GM18520 (cell line): ENCODE data around the gene P2RX1.

Experiments
- ATAC-seq: cut with Tn5 transposase; IDR thresholded peaks from one replicate; pipeline ENCODE4 v1.9.1; 2021; ENCODE audit not compliant: unreplicated experiment

Gene P2RX1

DNA sequence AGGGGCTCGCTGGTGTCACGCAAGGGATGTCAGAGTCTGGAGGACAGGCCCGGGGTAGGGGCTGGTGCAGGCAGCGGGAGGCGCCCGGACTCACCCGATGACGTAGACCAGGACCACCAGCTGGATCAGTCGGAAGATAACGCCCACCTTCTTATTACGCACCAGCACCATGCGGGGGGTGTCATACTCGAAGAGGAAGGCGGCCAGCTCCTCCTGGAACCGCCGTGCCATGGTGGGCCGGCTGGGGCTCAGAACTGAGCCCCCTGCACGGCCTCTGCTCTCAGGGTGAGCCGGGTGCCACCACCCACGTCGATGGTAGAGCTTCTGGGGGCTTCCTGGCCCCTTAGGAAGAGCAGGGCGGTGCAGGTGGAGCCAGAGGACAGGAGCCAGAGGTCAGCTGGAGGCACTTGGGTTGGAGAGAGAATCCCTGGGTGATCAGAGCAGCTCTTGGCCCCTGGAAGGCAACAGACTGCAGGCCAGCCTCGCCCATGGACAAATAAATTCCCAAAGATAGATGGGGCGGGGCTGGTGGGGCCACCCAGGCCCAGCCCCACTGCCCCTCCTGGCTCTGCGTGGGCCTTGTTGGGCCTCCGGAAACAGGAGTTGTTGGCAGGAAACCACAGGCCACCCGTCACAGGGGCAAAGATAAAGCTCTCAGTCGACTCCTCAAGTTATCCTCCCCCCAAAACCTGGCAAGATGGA, at the start of gene P2RX1:
Gene P2RX1 (minus strand): TSS at position 471 of the 702 bp plus-strand sequence. CDS start 240 bp downstream, at position 231.
- ATAC-seq = no peak

DNA sequence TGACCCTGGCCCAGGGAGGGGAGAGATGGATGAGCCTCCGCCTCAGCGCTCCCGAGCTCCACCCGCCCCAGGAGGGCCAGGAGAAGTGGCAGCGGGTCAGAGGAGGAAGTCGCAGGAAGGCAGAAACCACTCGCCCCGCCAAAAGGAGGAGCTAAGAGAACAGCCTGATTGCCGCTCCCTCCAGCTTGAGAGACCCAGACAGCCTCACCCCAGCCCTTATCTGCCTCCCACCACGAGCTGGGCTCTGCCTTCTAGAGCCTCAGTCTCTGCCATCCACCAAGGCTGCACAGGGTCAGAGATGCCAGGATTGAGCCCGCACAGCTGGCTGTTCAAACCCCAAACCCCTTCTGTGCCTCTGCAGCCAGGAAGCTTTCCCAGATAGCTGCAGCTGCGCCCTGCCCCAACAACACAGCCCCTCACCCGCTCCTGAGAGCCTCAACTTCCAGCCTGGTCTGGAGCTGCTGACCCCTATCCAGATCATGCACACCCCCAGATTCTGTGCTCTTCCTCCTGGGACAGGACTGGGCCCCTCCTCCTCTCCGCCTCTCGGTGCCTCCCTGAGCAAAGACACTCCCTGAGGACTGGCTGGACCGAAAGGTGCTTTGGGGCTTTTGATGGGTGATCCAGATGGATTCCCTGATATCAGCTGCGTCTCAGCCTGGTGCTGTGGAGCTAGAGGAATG, 49.0 kb upstream of the P2RX1 start:
- ATAC-seq = no peak

DNA sequence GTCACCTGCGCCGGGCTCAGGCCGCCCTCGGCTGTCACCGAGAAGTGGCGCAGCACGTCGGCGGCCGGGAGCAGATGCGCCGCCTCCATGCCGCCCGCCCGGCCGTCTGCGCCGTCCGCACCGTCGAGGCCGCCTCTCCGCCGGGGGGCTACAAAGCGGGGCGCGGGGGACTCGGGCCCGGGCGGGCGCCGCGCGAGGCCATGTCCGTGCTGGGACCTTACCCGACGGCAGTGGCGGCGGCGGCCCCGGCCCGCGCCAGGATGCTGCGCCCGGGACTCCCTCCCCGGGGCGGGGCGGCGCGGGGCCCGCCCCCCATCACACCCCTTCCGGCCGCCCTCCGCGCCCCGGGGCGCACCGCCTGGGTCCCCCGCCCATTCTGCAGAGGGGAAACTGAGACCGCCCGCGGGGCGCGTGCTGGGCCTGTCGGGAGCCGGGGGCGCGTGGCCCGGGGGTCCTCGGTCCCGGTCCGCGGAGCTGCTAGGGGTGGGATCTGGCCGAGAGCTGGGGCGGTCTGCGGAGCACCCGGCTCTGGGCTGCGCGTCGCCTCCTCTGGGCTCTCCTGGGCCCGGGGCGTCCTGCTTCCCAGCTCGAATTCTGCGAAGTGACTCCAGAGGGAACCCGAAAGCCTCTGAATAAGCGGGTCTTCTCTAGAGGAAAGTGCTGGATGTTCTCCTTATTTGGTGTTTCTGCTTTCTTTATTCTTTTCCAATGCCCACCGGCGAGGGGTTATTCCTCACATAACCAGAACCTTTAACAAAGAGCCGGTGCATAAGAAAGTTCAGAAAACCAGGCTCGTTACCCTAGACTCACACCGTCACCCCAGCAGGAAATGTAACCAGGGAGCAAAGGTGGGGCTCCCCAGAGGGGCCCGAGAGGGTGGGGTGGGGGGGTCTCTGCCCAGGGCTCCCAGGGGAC, 48.2 kb upstream of the P2RX1 start, which contains the start of gene ATP2A3:
Gene ATP2A3 (minus strand): TSS at position 235 of the 915 bp plus-strand sequence. CDS start 146 bp downstream, at position 89.
- peak; percentile 34 for ATAC-seq

DNA sequence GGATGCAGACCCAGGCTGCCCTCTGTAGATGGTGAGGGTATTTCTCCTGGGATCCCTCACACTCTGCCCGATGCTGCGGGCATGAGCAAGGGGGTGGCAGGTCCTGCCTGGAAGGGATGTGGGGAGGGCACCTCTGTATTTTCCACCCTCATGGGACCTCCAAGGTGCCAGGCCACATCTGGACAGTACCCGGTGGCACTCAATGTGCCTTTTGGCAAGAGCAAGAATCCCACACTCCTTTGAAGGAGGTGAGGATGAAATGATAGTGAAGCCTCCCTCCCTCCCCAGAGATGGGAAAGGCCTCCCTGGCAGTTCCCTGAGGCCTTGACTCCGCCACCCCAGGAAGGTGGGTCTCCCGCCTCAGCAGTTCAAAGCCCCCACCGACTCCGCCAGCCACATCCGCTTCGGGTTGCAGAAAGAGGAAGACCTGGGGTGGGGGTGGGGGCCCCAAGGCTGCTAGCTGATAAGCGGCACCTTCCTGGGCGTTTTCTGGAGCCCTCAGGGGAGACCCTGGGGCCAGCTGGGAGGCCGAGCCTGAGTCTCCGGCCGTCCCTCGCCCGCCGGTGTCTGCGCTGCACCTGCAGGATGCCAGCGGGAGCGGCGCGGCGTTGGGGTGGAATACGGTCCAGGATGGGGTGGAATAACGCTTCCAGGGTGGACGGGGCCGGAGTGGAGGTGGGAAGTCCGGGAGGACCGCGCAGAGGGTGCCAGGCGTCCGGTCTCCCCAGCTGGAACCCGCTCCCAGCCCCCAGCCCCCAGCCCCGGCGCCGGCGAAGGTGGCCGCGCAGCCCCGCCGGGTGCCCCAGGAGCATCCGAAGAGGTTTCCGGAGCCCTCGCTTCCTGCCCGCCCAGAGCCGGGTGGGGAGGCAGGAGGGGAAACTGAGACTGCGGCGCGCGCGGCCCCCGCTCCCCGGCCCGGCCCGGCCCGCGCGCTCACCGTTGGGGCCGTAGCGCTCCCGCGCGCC, 47.3 kb upstream of the P2RX1 start:
- ATAC-seq = no peak

DNA sequence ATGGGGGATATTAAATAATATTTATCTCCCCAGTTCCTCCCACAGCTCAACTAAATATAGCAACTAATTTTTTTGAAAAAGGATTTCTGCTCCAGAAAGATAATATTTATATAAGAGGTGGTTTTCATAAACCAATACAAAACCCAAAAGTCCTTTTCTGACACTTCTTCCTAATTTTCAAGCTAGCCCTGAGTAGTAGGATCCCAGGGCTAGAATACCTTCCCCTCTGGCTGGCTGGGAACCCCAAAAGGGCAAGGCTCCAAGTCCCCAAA, 46.6 kb upstream of the P2RX1 start:
- ATAC-seq = no peak

DNA sequence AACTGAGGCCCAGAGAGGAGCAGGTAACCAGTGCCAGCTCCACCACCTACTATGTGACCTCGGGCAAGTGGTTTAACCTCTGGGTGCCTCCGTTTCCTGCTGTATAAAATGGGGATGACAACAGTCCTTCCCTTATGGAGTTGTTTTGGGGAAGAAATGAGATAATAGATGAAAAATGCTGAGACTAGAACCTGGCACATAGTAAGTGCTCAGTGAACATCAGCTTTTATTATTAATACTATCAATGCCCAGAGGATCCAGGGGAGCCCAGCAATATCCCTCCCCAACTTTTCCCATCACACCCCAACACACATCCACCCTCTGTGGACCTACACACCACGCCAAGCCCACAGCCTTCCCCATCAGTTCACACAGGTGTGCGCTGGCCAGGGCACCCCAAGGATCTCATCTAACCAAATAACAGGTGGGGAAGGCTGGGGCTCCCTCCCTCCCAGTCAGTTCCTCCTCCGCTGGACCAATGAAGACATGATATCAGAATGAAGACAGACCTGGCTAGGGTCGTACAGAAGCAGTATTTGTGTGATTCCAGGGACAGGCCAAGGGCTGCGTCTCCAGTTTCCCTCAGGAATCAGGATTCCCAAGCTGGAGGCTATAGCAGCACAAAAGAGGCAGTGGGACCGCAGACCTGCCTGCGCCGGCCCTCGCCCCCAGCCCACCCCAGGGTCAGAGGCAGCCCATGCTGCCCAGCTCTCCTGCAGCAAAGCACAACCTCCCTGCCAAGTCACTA, 46.1 kb upstream of the P2RX1 start:
- no peak for ATAC-seq

DNA sequence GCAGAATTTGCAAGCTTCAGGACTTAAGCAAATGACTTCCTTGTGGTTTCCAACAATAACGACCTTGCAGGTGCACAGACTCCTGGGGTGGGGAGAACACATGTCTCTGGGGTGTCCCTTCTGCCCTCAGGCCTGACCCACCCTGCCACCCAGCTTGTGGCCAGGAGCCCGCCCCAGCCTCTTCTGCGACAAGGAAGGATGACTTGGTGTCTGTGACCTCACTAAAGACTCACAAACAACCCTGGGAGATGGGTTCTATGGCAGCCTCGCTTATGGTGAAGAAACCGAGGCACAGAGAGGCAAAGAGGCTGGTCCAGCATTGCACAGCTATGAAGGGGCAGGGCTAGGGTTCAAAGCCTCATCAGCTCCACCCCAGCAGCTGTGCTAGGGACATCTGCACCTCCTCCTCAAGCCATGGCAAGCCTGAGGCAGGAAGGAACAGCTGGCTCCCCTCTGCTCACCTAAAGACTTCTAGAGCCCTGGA, 45.3 kb upstream of the P2RX1 start:
- ATAC-seq = no peak

DNA sequence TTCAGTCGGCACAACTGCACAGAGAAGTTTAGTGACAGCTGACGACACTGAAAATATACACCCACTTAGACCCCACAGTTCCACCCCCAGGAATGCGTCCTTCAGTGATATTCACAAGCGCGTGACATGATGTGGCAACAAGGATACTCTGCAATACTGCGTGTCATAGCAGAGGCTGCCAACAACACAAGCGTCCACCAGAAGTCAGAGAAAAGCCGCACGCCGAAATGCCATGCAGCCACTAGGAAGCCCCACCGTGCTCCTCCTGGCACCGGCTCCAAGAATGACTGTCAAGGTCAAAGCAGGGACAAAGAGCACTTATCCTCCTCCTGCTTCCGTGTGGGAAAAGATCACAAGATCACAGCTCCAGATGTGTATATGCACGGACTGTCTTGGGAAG, 44.5 kb upstream of the P2RX1 start:
- ATAC-seq = no peak

DNA sequence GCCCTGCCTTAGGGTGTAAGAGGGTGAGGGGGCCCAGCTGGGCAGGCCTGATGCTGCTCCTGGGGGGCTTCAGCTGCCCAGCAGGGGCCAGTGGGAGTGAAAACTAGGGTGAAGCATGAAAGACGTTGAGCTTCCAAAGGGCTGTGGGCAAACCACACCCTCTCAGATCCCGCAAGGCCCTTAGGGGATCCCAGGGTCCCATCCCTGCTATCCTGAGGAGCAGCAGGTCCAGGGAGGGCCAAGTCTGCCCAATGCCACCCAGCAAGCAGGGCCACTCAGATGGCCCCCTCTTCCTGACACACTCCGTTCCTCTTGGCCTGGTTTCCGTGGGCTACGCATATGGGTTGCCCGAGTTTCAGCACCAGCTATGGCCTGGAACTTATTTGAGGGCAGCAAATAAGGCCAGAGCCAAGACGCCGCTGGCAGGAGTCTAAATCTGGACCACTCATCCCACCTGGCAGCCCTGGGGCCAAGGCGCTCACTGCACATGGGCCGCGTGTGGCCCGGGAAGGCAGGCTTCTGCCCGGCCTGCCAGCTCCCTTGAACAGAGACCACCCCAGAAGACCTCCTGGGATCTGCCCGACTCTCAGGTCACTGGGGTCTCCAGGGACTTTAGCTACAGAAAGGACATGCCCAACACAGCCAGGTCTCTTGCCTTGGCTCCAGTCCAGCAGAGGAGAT, 43.8 kb upstream of the P2RX1 start:
- no peak for ATAC-seq

DNA sequence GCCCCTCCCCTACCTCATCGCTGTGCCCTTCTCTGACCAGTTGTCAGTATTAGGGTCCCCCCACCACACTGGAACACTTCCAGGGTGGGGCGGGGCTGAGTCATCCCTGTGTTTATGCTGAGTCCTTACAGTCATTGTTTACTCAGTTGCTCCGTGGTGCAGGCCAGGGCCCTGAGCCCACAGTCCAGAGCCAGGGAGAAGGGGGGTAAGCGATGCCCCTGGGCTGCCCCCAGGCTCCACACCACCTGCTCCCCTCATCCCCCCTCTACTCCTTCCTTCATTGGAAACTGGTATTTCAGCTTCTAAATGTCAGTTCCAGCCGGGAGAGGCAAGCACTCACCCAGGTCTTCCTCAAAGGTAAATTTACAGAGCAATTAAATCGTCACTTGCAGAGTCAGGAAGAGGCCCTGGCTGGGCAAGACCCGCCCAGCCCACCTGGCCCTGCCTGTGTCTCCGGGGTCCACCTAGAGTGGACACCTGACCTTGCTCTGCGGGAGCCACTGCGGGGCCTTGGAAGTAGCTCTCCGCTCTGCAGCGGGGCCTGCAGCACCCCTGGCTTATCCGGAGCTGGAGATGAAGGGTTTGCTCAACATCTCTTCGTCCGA, 43.1 kb upstream of the P2RX1 start:
- no peak for ATAC-seq

DNA sequence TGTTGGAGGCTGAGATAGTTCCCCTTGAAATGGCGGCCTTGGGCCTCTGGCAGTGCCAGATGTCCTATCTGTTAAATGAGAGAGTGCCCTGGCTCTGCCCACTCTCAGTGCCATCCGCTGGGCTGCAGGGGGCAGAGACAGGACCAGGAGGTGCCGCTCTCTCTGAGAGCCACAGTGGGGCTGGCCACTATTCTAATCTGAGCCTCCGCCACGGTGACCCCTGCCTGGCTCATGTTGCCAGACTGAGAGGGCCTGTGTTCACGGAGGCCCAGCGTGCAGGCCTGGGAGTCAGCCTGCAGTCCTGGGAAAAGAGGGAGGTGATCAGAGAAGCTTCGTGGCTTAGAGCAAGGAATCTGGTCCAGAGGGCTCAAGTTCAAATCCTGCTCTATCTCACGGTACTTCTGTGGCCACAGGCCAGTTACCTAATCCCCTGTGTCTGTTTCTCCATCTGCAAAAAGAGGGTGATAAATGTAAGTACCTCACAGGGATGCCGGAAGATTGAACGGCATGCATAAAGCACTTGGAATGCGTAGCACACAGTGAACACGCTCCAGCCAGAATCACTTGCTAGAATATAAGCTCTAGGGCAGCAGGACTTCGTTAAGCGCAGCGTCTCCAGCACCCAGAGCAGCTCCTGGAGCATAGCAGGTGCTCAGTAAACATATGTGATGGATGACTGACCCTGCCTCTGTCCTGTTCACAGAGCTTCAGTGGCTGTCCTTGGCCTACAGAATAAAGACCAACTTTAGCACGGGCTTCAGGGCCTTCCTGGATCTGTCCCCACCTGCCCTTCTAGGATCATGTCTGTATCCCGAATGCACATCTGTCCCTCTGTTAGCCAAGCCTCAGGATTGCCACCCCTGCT, 41.7 kb upstream of the P2RX1 start:
- ATAC-seq = no peak

DNA sequence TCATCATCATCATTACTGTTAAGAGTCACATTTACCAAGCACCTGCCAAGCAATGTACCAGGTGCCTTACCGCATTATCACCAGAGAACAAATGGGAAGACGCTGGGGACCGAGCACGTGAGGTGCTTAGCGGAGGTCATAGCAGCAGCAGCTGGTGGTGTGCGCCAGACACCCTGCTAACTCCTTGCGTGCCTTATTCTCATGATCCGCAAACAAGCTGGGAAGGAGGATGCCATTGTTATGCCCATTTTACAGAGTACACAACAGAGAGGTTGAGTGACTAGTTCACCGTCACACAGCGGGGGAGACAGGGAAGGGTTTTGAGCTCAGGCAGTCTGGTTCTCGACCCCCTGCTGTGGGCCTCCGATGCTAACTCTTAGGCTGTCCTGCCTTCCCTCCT, 40.7 kb upstream of the P2RX1 start:
- ATAC-seq = no peak

DNA sequence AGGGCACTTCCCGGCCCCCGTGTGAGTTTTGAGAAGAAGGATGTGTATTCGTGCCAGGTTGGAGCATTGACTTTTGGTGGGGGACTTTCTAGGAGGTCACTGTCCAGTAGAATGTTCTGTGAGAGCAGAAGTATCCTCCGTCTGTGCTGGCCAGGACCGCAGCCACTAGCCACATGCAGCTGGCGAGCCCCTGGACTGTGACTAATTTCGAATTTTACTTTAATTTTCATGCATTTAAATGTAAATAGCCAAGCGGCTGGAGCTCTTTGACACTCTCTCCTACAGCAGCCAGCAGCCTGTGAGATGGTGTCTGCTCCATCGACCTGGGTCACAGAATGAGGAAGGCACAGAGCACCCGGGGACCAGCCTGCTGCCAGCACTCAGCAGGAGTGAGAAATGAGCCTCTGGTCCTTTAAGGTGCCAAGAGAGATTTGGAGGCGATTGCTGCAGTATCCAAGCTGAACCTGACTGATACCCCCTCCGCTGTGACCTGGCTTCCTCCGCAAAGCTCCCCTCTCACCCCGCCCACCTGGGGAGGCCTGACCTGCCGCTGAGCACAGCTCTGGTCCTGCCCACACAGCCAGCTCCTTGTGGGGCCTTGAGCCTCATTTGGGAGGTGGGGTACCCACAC, 40.2 kb upstream of the P2RX1 start:
- ATAC-seq = no peak

DNA sequence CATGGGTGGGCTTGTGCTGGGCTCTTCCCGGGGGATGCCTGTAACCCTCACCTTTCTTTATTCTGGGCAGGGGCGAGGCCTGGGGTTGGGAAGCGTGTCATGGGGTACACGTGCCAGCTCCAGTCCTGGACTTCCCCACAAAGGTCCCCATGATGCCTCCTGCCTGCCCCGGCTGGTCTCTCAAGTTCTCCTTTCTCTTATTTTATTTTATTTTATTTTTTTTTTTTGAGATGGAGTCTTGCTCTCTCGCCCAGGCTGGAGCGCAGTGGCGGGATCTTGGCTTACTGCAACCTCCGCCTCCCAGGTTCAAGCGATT, 39.4 kb upstream of the P2RX1 start:
- no peak for ATAC-seq

DNA sequence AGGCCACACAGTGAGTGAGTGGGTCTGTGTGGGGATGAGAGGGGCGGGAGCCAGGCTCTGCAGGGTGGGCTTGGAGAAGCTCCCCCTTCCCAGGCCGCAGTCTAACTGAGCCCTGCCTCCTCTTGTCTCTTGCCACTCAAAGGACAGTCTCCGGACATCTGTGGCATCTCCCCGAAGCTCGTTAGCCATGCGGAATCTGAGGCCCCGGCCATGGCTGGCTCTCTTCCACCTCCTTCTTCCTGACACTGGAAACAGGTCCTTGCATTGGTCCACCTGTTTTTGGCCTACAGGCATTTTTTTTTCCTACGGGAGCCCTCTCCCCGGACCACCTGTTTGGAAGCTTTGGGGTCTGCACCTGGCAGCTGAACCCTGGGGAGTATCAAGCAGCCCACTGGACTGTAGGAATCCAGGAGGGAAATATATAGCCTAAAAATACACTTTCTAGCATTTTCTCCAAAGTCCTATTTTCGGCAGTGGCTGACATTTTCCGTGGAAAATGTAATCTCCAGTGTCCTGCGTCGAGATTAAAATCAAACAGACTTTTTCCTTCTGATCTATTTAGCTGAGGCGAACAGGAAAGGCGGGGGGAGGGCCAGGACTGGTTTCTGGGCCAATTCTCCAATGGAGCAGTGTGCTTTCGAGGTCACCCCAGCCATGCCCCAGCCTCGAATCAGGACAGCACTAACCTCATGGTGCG, 38.9 kb upstream of the P2RX1 start:
- no peak for ATAC-seq

DNA sequence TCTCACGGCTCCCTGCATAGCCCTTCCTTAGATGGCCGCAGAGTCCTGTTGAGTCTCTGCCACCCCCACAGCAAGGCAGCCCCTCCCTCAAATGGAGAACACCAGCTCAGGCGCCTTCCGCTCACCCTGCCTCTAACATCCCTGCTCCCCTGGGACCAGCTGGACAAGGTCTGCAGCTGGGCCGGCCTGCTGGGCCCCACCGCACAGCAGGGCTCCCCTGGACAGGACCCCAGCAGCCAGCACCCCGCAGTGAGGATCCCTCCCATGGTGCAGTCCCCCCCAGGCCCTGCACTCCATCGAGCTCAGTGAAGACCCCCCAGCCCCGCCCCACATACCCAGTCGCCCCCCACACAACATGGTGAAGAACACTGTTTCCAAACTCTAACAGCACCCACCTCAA, 37.8 kb upstream of the P2RX1 start:
- ATAC-seq = no peak

DNA sequence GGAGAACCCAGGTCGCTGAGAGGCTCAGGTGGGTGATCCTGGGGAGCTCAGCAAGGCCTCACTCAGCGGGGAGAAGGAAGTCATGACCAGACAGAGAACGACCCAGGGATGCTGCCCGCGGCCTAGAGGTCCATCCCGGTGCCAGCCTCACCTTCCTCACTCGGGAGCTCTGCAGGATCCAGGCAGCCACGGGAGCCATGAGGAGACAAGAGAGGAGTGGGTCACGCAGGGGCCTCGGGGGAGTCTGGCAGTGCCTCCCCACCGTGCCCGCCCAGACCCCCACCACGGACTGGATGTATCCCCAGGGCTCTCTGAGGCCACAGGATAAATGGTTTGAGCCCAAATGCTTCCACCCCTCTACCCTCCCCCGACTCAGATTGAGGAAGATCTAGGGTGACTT, 37.3 kb upstream of the P2RX1 start:
- no peak for ATAC-seq
